ENCODE results near the gene FAAH. TPM values are rescaled to one million over a fixed set of nuclear protein-coding genes. Genes with fewer than 3 reads are reported as not detected.

FAAH gene
- total and polyA plus RNA-seq, 2 of the 4 experiments (the other 2 are of a cell fraction), result under 0.01 to 0.19 TPM

- dilution Hi-C loops (cut with HindIII; ENCODE audit: low sequenced_read_pairs, unreplicated experiment) (no loop called here), intact Hi-C loops (cut with micrococcal nuclease) (loop anchor here (1.0 kb wide), 1 partner anchor 28 kb away; no protein-coding TSS in a partner anchor), in situ Hi-C loops (cut with MboI; ENCODE audit: low sequenced_read_pairs) (no loop called here)
- Histone ChIP-seq H3K79me1 (ENCODE audit: low read depth in 1 of 2, low read length in 2 of 2) (no peaks in the 10 kb centered on the region), H3K27me3 (ENCODE audit: control insufficient read depth, insufficient read depth, low read length) (peaks cover 57% of the 10 kb centered on the region), H3K9me3 (ENCODE audit: control insufficient read depth, insufficient read depth, low read length) (peaks cover 26% of the 10 kb centered on the region), H3K4me2 (ENCODE audit: low read depth, low read length) (no peak overlapping the region), H3K4me1 (ENCODE audit: control insufficient read depth, insufficient read depth, low read length) (no peaks in the 10 kb centered on the region; the same call in 1 of the 2 replicates), H4K20me1 (ENCODE audit: insufficient read depth, low read length) (no peaks in the 10 kb centered on the region), H2AK5ac (ENCODE audit: low read depth, low read length) (no peak overlapping the region), H2AK9ac (replicated peaks; ENCODE audit: low read depth, low read length, poor library complexity) (no peak overlapping the region), H3K4me3 (ENCODE audit: insufficient read depth, low read depth, low read length) (no peak overlapping the region), H4K91ac (ENCODE audit: insufficient read depth, low read depth, low read length) (no peak overlapping the region), H3K27ac (ENCODE audit: insufficient read depth, low read length) (no peak overlapping the region), H3K14ac (replicated peaks; ENCODE audit: low read depth, low read length) (no peak overlapping the region), H4K8ac (ENCODE audit: low read depth in 2 of 2, low read length in 2 of 2) (no peak overlapping the region), H3K56ac (ENCODE audit: extremely low read depth, insufficient read depth, low read length) (no peak overlapping the region), H2BK15ac (ENCODE audit: low read depth, low read length) (no peak overlapping the region), H3K18ac (ENCODE audit: low read depth, low read length) (no peak overlapping the region), H2BK120ac (ENCODE audit: low read depth, low read length) (no peak overlapping the region), H3K23ac (ENCODE audit: low read depth, low read length) (no peak overlapping the region), H4K5ac (ENCODE audit: low read depth, low read length) (no peak overlapping the region), H2BK20ac (ENCODE audit: low read depth, low read length) (no peak overlapping the region), H2BK5ac (ENCODE audit: low read depth, low read length, poor library complexity, severe bottlenecking) (no peak overlapping the region), H3K9ac (ENCODE audit: low read depth, low read length) (no peak overlapping the region), H3K36me3 (ENCODE audit: control insufficient read depth, insufficient read depth, low read length) (no peaks in the 10 kb centered on the region), H3K4ac (ENCODE audit: low read depth, low read length) (no peak overlapping the region), H3K9me1 (ENCODE audit: insufficient read depth, low read length) (no peaks in the 10 kb centered on the region), H2AFZ (replicated peaks; ENCODE audit: low read length, poor library complexity) (no peak overlapping the region)
- POLR2A ChIA-PET (ENCODE audit: unreplicated experiment), result no interaction called here
- no TSS peak for BruUV-seq (replicated peaks)
- WGBS, 2 experiments (ENCODE audit: extremely low coverage in 2 of 2, insufficient read length in 1 of 2), result no CpG with 5 or more reads among the region's 10 CpGs
- DNase-seq (peak; percentile 17), ATAC-seq (ENCODE audit: low read depth) (no peak)
- CTCF ChIA-PET, result no interaction called here
- TF ChIP-seq MAFK (IDR thresholded peaks at IDR 0.05; ENCODE audit: low read depth, low read length), result no peak
- TF ChIP-seq CHD1 (IDR thresholded peaks at IDR 0.05; ENCODE audit: low read depth, low read length), result no peak
- no peak for TF ChIP-seq CEBPB (IDR thresholded peaks at IDR 0.05; ENCODE audit: low read depth, low read length)
- TF ChIP-seq, protein P1, sequence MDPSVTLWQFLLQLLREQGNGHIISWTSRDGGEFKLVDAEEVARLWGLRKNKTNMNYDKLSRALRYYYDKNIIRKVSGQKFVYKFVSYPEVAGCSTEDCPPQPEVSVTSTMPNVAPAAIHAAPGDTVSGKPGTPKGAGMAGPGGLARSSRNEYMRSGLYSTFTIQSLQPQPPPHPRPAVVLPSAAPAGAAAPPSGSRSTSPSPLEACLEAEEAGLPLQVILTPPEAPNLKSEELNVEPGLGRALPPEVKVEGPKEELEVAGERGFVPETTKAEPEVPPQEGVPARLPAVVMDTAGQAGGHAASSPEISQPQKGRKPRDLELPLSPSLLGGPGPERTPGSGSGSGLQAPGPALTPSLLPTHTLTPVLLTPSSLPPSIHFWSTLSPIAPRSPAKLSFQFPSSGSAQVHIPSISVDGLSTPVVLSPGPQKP (IDR thresholded peaks at IDR 0.05; ENCODE audit: borderline replicate concordance, low read depth, low read length), result no peak
- no peak for TF ChIP-seq RAD21 (IDR thresholded peaks at IDR 0.05; ENCODE audit: low read length)
- TF ChIP-seq RFX5 (IDR thresholded peaks at IDR 0.05; ENCODE audit: low read depth, low read length), result no peak
- TF ChIP-seq SMC3 (IDR thresholded peaks at IDR 0.05; ENCODE audit: low read depth, low read length), result no peak
- TF ChIP-seq NFE2L2 (IDR thresholded peaks at IDR 0.05; ENCODE audit: low read depth, low read length), result no peak
- TF ChIP-seq MAZ (IDR thresholded peaks at IDR 0.05; ENCODE audit: borderline replicate concordance, low read depth, low read length), result no peak
- no peak for TF ChIP-seq MXI1 (IDR thresholded peaks at IDR 0.05; ENCODE audit: borderline replicate concordance, low read depth, low read length)
- no peak for TF ChIP-seq FOS (IDR thresholded peaks at IDR 0.05; ENCODE audit: low read depth, low read length)
- TF ChIP-seq RCOR1 (IDR thresholded peaks at IDR 0.05; ENCODE audit: insufficient replicate concordance, low read length), result no peak
- TF ChIP-seq BHLHE40 (IDR thresholded peaks at IDR 0.05; ENCODE audit: low read depth, low read length), result no peak
- no peak for TF ChIP-seq POLR2A (IDR thresholded peaks at IDR 0.05; ENCODE audit: low read depth, low read length)
- TF ChIP-seq, protein P2, sequence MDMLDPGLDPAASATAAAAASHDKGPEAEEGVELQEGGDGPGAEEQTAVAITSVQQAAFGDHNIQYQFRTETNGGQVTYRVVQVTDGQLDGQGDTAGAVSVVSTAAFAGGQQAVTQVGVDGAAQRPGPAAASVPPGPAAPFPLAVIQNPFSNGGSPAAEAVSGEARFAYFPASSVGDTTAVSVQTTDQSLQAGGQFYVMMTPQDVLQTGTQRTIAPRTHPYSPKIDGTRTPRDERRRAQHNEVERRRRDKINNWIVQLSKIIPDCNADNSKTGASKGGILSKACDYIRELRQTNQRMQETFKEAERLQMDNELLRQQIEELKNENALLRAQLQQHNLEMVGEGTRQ (IDR thresholded peaks at IDR 0.05; ENCODE audit: low read depth, low read length), result no peak
Observed at GRCh38 chr1:46396441-46397398, 2.6 kb downstream of the FAAH start.
